Myometrial cell (primary cell): ENCODE results near the gene NRF1. TPM values are rescaled to one million over a fixed set of nuclear protein-coding genes. Genes with fewer than 3 reads are reported as not detected.

ENCODE experiments used
- total RNA-seq: library from RNA; depleted of rRNA; stranded (reverse); fragments of >200 nt; gene quantifications from 2 replicates; pipeline ENCODE4 v1.2.3, GENCODE V29; 2015

The NRF1 gene
- 5.0 and 6.9 TPM in 2 replicates for total RNA-seq

DNA sequence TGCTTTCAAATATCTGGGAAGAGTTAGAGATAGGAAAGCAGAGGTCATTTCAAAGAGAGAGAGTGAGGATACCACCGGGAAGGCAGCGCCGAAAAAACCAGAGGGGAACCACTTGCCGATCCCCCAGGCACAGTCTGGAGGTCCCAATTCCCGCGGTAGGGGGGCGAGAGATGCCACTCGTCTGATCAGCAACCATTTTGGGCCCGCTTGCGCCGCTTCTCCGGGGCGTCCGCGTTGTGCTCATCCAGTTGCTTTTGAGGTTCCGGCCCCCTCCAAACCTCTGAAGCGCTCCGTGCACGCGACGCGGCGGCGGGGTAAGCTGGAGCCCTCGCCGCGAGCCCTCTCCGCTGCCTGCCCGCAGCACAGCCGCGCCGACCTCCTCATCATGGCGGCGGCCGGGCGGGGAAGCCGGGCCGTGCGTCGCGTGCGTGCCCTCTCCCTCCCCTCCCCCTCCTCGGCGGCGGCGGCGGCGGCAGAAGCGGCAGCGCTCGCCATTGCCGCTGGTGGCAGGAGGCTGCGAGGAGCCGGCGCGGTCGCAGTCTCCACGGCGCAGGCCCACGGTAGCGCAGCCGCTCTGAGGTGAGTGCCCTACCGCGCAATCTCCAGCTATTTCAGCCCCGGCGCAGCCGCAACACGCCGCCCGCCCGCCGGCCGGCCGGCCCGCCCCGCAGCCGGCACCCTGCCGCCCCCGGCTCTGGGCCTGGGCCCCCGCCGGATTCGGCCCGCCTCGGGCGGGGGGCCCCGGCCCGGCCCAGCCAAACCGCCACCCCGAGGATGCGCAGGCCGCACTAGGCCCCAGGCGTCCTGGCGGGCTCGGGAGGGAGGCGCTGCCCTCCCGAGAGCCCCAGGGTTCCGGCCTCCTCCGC is at the start of gene NRF1:
NRF1 (plus strand) TSS at position 475 of the 866 bp plus-strand sequence. CDS start 45,632 bp downstream, outside the sequence.

Other genes with a start within 250 kb of the NRF1 start
- 5.8 and 6.1 TPM in 2 replicates for gene STRIP2, start 177.3 kb upstream of the NRF1 start, total RNA-seq
- gene SMKR1, start 109.2 kb upstream of the NRF1 start, total RNA-seq = 1.2 TPM in 1 of 2 replicates, not detected in the other